ENCODE measurements around the gene ITGB5.

GRCh38 chr3:124837730-124838186, 49.4 kb downstream of the ITGB5 start:
- no peak for TF ChIP-seq POLR2A (IDR thresholded peaks at IDR 0.05; ENCODE audit: low read length)
- no peak for TF ChIP-seq GATA1 (IDR thresholded peaks at IDR 0.05; ENCODE audit: low read depth, low read length)
